GM23248 (cell line): ENCODE results near the gene CSPG5.

Source experiments
- EZH2 ChIP-seq: fragments of 200-600 bp; sonication (generic); IDR thresholded peaks from 2 replicates; pipeline ENCODE4 v1.6.1; 2018; ENCODE audit warnings: antibody characterized with exemption, mild to moderate bottlenecking; ENCODE audit not compliant: insufficient read depth, poor library complexity, severe bottlenecking
- EZH2phosphoT487 ChIP-seq: fragments of 200-600 bp; sonication (generic); IDR thresholded peaks from 2 replicates; pipeline ENCODE4 v1.6.1; 2018; ENCODE audit warnings: antibody characterized with exemption, moderate library complexity, mild to moderate bottlenecking, low read depth; ENCODE audit not compliant: insufficient read depth

- TF ChIP-seq EZH2 (no peak), EZH2phosphoT487 (no peak)
Measured at GRCh38 chr3:47601281-47601680, 22.6 kb upstream of the CSPG5 start.
